Activated CD8-positive, alpha-beta memory T cell treated with anti-CD3 and anti-CD28 coated beads, Interleukin-2, amount 50 U/mL, for 4 hours (primary cell): ENCODE data around the gene ZHX3.
A peak's percentile ranks its signal among the peaks of the same experiment; 100 is the strongest.

ENCODE experiments used
- DNase-seq: peaks from one replicate; pipeline ENCODE4 v3.0.0-alpha.2; 2020

ZHX3 gene

GRCh38 chr20:41355192-41355591 is 37.7 kb upstream of the ZHX3 start:
- no peak for DNase-seq

DNA sequence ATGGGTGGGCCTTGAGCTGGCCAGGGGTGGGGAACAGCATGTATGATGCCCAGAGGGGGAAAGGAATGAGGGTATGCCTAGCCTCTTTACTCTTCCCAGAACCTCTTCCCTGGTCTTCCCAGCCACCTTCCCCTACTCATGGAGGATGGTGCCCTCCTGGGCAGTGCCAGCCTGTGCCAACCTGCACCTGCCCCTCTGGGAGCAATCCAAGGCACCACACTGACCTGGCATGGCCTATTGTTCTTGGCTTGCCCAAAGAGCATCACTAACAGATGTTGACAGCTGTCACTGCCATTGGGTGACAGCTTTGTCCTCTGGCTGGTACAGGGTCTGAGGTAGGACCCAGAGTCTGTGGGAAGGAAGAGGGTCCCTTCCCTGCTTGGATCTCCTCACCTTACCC is 36.0 kb upstream of the ZHX3 start:
- DNase-seq: no peak

GRCh38 chr20:41352666-41353065 is 35.1 kb upstream of the ZHX3 start:
- DNase-seq: no peak

GRCh38 chr20:41352106-41352505 is 34.6 kb upstream of the ZHX3 start:
- DNase-seq: no peak

GRCh38 chr20:41350408-41350962 is 33.0 kb upstream of the ZHX3 start:
- DNase-seq: no peak

- DNase-seq: no peak
These were observed 32.4 kb upstream of the ZHX3 start for GRCh38 chr20:41349943-41350342.

GRCh38 chr20:41349266-41349665 is 31.7 kb upstream of the ZHX3 start:
- DNase-seq: no peak

GRCh38 chr20:41348430-41349172 is 31.1 kb upstream of the ZHX3 start:
- DNase-seq: no peak

DNA sequence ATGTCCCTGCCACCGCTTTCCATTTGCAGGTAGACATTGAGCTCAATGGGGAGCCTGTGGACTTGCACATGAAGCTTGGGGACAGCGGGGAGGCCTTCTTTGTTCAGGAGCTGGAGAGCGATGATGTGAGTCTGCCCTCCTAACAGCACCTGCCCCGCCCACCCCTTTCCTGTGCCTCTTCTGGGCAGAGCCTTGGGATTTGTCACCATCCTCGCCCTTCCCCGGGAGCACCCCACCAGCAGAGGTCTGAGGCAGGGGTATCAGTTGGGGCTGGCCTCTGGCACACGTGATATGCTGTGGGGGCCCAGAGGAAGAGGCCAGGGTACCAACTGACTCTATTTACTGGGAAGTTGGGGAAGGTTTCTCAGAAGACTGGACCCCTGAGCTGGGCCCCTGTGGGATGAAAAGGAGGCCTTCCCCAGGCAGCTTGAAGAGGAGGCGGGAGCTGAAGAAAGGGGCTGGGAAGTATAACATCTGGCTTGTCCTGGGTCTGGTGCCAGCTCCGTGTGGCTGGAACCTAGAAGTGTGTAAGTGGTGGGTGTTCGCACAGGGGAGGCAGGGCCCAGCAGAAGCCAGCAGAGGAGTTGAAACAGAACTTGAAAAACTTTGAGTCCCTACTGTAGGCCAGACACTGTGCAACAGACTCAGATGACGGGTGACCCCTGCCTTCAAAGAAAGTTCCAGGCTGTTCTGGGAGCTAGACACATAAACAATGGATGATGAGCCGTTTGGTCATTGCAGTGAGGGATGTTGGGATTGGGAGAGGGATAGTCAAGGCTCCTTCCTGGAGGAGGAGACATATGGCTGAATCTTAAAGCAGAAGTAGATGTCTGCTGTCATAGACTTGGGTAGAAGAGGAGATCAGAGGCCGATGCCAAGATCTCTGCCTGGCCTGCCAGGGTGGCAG is 30.2 kb upstream of the ZHX3 start:
- DNase-seq: no peak

DNA sequence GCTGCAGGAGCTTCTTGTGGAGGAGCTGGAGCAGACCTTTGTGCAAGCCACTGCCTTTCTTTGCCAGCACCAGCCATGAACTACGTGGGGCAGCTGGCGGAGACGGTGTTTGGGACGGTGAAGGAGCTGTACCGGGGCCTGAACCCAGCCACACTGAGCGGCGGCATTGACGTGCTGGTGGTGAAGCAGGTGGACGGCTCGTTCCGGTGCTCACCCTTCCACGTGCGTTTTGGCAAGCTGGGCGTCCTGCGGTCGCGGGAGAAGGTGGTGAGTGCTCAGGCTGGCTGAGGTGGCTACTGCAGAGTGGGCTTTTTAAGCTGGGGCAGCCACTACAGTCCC is 28.2 kb upstream of the ZHX3 start:
- DNase-seq: no peak

DNA sequence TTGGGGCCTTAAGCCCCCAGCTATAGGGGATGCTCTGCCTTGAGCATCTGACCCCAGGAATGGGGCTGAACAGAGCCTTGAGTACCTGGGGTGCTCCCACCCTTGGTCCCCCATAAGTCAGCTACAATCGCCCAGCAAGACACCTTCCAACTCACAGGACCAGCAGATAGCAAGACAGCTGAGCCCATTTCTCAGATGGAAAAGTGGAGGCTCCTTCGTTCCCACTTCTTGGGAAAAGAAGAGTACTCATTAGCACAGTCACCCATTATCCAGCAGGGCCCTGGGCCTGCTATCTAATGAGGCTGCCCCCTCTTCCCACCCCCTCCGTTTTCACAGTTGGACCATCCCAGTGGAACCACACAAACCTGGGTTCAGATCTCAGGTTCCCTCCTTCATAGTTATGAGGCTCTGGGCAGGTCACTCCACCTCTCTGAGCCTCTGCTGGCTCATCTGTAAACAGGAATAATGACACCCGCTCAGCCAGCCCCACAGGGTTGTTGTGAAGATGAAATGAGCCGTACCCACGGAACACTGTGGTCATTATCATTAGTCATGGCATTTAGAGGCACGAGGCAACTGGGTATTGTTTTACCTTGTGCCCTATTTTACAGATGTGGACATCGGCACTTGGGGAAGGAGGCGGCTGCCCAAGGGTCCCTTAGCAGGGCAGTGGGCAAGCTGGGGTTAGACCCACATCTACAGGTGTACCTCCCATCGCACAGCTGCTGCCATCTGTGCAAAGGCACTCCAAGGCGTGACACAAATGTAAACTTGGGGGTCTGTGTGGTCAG is 27.6 kb upstream of the ZHX3 start:
- DNase-seq: no peak

GRCh38 chr20:41344477-41344876 is 26.9 kb upstream of the ZHX3 start:
- no peak for DNase-seq

- no peak for DNase-seq
These were observed 25.2 kb upstream of the ZHX3 start for GRCh38 chr20:41342474-41343464.

GRCh38 chr20:41340327-41341055 is 23.0 kb upstream of the ZHX3 start, which contains the start of gene LPIN3:
Gene LPIN3, plus strand, starts transcription at chr20:41340821. Its CDS starts 4,983 bp downstream, at chr20:41345804.
- peak; percentile 44 for DNase-seq

DNA sequence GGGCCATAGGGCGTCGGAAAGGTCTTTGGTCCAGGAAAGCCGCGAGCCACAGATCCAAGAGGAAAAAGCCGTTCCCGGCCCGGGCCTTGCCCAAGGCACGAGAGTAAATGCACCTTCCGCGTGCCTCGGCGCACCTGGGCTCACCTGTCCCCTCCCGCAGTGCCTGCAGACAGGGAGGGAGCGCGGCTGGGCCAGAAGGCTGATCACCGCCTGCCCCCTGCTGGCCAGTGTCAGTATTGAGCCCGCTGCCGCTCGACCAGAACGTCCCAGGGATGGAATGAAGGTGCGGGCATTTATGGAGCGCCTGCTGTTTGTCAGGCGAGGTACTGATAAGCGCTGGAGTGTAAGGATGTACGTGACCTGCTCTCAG is 22.4 kb upstream of the ZHX3 start:
- DNase-seq: peak; percentile 87

- no peak for DNase-seq
These were observed 19.4 kb upstream of the ZHX3 start for GRCh38 chr20:41336711-41337492.

DNA sequence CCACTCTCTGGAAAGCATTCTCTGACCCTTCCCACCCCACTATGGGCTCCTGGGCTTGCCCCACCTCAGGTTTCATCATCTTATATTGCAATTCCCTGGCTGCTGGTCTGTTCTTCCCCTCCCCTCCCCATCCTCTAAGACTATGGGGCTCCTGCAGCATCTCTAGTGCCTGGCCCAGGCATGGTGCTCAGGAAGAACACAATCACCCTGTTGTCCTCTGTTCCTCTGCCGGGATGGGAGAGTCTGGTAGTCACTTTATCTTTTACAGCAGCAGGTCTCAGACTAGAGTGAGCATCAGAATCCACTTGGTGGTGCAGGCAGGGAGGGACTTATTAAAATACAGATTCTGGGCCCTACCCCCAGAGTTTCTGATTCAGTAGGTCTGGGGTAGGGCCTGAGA is 18.1 kb upstream of the ZHX3 start:
- no peak for DNase-seq

GRCh38 chr20:41334443-41335421 is 17.2 kb upstream of the ZHX3 start:
- no peak for DNase-seq

DNA sequence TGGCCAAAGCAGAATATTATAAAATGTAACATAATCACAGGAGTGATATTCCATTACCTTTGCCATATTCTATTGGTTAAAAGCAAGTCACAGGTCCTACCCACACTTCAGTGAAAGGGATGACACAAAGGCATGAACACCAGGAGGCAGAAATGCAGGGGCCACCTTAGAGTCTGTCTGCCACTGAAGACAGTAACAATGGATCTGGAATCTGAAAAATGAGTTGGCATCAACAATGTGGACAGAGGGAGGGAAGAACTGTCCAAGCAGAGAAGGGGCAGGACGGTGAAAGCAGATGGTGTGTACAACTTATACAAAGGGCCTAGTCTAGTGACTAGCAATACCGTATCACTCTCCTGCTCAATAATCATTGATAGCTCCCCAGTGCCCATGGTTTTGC is 16.5 kb upstream of the ZHX3 start:
- DNase-seq: no peak
